ENCODE results near the gene DDX42.

DNA sequence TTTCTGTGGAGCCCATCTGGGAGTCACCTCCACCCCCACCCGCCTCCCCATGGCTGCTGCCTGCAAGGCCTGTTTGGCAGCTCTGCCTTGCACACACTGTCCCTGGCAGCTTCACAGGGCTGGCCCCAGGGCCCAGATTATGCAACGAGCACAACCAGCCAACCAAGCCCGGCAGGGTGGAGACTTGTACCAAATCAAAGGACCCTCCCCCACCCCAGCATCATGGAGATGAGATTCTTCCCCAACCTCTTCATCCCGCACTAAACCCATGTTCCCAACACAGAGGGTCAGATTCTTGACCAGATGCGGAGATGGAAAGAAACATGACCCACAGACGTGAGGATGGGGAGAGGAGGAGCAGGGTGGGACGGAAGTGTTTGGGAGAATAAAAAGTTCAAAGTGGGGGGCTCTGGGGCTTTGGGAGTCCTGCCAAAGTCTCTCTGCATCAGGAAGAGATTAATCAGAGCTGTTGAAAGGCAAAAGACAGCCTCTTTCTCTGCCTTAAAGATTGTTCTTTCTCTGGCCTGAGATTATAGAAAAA, 64.7 kb downstream of the DDX42 start:
- TF ChIP-seq, protein P1, sequence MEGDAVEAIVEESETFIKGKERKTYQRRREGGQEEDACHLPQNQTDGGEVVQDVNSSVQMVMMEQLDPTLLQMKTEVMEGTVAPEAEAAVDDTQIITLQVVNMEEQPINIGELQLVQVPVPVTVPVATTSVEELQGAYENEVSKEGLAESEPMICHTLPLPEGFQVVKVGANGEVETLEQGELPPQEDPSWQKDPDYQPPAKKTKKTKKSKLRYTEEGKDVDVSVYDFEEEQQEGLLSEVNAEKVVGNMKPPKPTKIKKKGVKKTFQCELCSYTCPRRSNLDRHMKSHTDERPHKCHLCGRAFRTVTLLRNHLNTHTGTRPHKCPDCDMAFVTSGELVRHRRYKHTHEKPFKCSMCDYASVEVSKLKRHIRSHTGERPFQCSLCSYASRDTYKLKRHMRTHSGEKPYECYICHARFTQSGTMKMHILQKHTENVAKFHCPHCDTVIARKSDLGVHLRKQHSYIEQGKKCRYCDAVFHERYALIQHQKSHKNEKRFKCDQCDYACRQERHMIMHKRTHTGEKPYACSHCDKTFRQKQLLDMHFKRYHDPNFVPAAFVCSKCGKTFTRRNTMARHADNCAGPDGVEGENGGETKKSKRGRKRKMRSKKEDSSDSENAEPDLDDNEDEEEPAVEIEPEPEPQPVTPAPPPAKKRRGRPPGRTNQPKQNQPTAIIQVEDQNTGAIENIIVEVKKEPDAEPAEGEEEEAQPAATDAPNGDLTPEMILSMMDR (IDR thresholded peaks at IDR 0.05), result no peak
- no peak for TF ChIP-seq POLR2A (IDR thresholded peaks at IDR 0.05)

Measured in testis (tissue), 2 donors.